Measurements from ENCODE around the gene FAM131A.

Gene FAM131A

DNA sequence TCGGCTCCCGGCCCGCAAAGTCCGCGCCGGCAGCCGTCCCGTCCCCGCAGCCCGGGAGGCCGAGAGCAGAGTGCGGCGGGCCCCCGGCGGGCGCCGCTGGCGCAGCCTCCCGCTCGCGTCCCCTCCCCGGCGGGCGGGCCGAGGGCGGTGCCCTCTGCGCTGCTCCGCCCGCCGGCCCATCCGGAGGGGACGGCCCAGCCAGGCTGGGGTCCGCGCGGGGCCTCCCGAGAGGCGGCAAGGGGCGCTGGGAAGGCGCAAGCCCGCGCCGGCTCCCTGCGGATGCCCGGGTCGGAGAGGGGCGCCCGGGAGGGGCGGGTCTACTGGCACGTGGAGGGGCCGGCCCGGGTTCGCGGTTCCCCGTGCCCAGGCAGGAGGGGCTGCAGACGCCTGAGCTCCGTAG is 24.1 kb downstream of the FAM131A start, which contains the start of the genes CLCN2 and POLR2H:
Gene CLCN2 (minus strand): TSS at position 74 of the 400 bp plus-strand sequence. CDS start 126 bp downstream, outside the sequence.
Gene POLR2H (plus strand): TSS at position 179 of the 400 bp plus-strand sequence. CDS start 1,783 bp downstream, outside the sequence.
- Histone ChIP-seq H3K36me3 (ENCODE audit: control insufficient read depth in 5 of 5, insufficient read depth in 5 of 5, low read length in 5 of 5) (peaks cover 4 to 21% (median 14%) of the 10 kb centered on the region in 5 donors), H3K9ac (ENCODE audit: low read length in 5 of 5) (peak within 1 kb of the TSS; percentile 68 to 97 (median 94)), H3K4me3 (ENCODE audit: low read depth in 1 of 5, low read length in 5 of 5) (peak within 1 kb of the TSS; percentile 71 to 89 (median 83)), H3K27ac (ENCODE audit: low read depth, low read length) (peak within 1 kb of the TSS; percentile 99), H3K27me3 (ENCODE audit: control insufficient read depth in 5 of 5, insufficient read depth in 4 of 5, low read length in 5 of 5) (no peaks in the 10 kb centered on the region), H3K9me3 (ENCODE audit: control insufficient read depth in 5 of 5, low read length in 5 of 5) (no peaks in the 10 kb centered on the region), H3K4me1 (ENCODE audit: control insufficient read depth in 5 of 5, insufficient read depth in 5 of 5, low read length in 5 of 5) (peaks cover 4 to 41% (median 33%) of the 10 kb centered on the region in 5 donors)

DNA sequence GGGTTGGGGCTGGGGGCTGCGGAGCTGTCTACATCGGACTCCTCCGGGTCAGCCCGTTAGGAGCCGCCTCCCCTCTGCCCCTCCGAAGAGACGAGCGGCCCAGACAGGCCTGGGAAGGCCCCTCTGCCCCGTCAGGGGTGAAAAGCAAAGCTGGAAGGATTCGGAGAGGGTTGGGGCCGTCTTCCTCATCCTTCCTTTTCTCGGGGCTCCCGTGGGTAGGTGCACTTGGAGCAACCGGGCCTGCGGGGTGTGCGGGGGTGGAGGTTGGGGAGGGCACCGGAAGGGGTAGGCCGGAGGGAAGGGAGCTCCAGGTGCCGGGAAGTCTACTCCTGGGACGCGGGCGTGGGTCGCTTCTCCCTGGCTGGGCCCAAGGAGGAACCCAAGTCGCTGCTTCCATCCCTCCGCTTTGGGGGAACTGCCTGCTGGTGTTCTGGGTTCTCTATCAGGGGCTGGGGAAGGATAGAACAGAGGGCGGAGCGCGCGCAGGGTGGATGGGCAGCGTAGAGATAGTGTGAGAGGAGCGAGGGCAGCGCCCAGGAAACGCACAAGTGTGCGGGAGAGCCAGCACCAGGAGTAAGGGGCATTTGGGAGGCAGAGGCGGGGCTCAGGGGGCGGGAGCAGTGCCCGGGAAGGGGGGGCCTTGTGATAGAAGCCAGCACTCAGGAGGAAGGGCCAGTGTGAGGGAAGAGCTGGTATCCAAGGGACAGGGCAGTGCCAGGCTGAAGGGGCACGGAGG is 24.7 kb downstream of the FAM131A start:
- no peaks in the 10 kb centered on the region for H3K9me3 ChIP-seq (ENCODE audit: control insufficient read depth in 5 of 5, low read length in 5 of 5)
- H3K9ac ChIP-seq (ENCODE audit: low read length in 5 of 5), result peak overlapping the region; percentile 68 to 97 (median 94)
- peak overlapping the region; percentile 71 to 89 (median 83) for H3K4me3 ChIP-seq (ENCODE audit: low read depth in 1 of 5, low read length in 5 of 5)
- H3K4me1 ChIP-seq (ENCODE audit: control insufficient read depth in 5 of 5, insufficient read depth in 5 of 5, low read length in 5 of 5), result peaks cover 4 to 41% (median 33%) of the 10 kb centered on the region in 5 donors
- H3K27ac ChIP-seq (ENCODE audit: low read depth, low read length), result peak overlapping the region; percentile 99
- H3K27me3 ChIP-seq (ENCODE audit: control insufficient read depth in 5 of 5, insufficient read depth in 4 of 5, low read length in 5 of 5), result no peaks in the 10 kb centered on the region
- H3K36me3 ChIP-seq (ENCODE audit: control insufficient read depth in 5 of 5, insufficient read depth in 5 of 5, low read length in 5 of 5), result peaks cover 7 to 23% (median 19%) of the 10 kb centered on the region in 5 donors

DNA sequence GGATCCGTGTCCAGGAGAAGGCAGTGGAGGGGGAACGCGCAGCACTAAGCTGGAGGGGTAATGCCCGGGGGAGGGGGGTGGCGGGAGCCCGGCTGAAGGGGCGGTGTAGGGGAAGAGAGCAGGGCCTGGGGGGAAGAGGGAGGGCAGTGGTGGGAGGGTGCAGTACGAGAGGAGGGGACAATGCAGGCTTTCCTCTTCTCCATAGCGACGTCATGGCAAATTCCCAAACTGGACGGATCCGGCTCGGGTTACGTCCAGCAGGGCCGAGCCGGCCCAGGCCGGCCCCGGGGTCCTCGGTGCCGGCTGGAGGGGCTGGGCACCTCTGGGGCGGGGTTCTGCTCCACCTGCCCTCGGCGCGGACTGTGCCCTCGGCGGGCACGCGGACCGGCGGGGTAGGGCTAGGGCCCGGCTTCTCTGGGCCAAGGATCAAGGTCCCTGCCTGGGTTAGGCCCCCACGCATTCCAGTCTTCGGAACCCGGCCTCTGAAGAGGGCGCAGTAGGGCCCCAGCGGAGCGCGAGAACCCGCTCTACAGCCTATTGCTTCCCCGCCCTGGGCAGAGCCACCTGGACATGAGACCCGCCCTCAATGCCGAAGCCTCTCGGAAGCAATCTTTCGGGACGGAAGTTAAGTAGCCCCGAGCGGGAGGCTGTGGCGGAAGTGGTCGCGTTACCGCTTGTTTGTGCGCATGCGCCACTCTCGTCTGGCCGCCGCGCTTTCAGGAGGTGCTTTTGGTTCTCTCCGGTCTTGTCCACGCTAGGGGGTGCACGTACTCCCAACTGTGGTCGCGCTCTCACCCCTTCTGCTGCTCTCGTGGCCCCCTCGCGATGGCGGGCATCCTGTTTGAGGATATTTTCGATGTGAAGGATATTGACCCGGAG is 25.5 kb downstream of the FAM131A start:
- Histone ChIP-seq H3K9me3 (ENCODE audit: control insufficient read depth in 5 of 5, low read length in 5 of 5) (no peaks in the 10 kb centered on the region), H3K36me3 (ENCODE audit: control insufficient read depth in 5 of 5, insufficient read depth in 5 of 5, low read length in 5 of 5) (peaks cover 7 to 23% (median 17%) of the 10 kb centered on the region in 5 donors), H3K4me3 (ENCODE audit: low read depth in 1 of 5, low read length in 5 of 5) (peak overlapping the region; percentile 71 to 89 (median 83)), H3K27me3 (ENCODE audit: control insufficient read depth in 5 of 5, insufficient read depth in 4 of 5, low read length in 5 of 5) (no peaks in the 10 kb centered on the region), H3K4me1 (ENCODE audit: control insufficient read depth in 5 of 5, insufficient read depth in 5 of 5, low read length in 5 of 5) (peaks cover 4 to 41% (median 33%) of the 10 kb centered on the region in 5 donors), H3K27ac (ENCODE audit: low read depth, low read length) (peak overlapping the region; percentile 99), H3K9ac (ENCODE audit: low read length in 5 of 5) (peak overlapping the region; percentile 68 to 97 (median 94))

DNA sequence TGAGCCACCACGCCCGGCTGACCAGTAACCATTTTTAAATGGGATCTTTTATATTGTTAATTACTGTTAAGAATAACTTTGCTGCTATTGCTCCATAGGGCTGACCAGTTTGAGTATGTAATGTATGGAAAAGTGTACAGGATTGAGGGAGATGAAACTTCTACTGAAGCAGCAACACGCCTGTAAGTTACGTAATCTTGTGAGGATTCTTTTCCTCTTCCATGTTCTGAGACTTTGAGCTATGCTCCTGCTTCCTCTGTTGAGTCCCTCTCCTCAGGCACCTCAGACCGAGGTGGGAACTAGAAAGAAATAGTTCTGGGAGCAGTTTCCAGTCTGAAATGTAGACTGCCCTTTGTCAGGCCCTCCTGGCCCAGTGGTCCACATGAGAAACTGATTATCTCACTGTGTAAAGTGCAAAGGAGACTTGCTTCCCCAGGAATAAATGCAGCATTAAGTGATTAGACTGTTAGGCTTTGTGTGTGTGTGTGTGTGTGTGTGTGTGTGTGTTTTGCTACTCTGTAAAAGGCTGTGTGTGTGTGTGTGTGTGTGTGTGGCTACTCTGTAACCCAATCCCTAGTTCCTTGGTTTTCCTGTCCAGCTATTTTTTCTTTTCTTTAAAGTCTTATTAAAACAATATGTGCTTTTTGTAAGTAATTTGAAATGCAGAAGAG is 29.4 kb downstream of the FAM131A start:
- Histone ChIP-seq H3K4me1 (ENCODE audit: control insufficient read depth in 5 of 5, insufficient read depth in 5 of 5, low read length in 5 of 5) (peaks cover 0 to 39% (median 33%) of the 10 kb centered on the region in 5 donors), H3K9ac (ENCODE audit: low read length in 5 of 5) (no peak overlapping the region), H3K27me3 (ENCODE audit: control insufficient read depth in 5 of 5, insufficient read depth in 4 of 5, low read length in 5 of 5) (no peaks in the 10 kb centered on the region), H3K4me3 (ENCODE audit: low read depth in 1 of 5, low read length in 5 of 5) (no peak overlapping the region), H3K36me3 (ENCODE audit: control insufficient read depth in 5 of 5, insufficient read depth in 5 of 5, low read length in 5 of 5) (peaks cover 7 to 30% (median 26%) of the 10 kb centered on the region in 5 donors), H3K9me3 (ENCODE audit: control insufficient read depth in 5 of 5, low read length in 5 of 5) (no peaks in the 10 kb centered on the region), H3K27ac (ENCODE audit: low read depth, low read length) (no peak overlapping the region)

DNA sequence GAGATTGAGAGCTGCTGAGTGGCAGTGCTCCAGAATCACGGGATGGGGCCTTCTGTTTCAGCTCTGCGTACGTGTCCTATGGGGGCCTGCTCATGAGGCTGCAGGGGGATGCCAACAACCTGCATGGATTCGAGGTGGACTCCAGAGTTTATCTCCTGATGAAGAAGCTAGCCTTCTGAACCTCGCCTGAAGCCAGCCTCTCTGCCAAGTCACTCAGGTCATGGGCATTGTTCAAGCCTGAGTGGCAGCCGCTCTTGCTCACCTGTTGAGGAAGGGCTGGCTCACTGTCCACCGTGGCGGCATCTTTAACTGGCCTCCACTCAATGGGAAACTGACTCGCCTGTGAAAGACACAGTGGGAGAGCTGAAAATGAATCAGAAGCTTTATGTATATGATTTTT is 30.7 kb downstream of the FAM131A start:
- Histone ChIP-seq H3K36me3 (ENCODE audit: control insufficient read depth in 5 of 5, insufficient read depth in 5 of 5, low read length in 5 of 5) (peaks cover 7 to 30% (median 26%) of the 10 kb centered on the region in 5 donors), H3K4me1 (ENCODE audit: control insufficient read depth in 5 of 5, insufficient read depth in 5 of 5, low read length in 5 of 5) (peaks cover 0 to 34% (median 25%) of the 10 kb centered on the region in 5 donors), H3K27me3 (ENCODE audit: control insufficient read depth in 5 of 5, insufficient read depth in 4 of 5, low read length in 5 of 5) (no peaks in the 10 kb centered on the region), H3K4me3 (ENCODE audit: low read depth in 1 of 5, low read length in 5 of 5) (no peak overlapping the region), H3K9ac (ENCODE audit: low read length in 5 of 5) (no peak overlapping the region), H3K9me3 (ENCODE audit: control insufficient read depth in 5 of 5, low read length in 5 of 5) (no peaks in the 10 kb centered on the region), H3K27ac (ENCODE audit: low read depth, low read length) (peak overlapping the region; percentile 74)

DNA sequence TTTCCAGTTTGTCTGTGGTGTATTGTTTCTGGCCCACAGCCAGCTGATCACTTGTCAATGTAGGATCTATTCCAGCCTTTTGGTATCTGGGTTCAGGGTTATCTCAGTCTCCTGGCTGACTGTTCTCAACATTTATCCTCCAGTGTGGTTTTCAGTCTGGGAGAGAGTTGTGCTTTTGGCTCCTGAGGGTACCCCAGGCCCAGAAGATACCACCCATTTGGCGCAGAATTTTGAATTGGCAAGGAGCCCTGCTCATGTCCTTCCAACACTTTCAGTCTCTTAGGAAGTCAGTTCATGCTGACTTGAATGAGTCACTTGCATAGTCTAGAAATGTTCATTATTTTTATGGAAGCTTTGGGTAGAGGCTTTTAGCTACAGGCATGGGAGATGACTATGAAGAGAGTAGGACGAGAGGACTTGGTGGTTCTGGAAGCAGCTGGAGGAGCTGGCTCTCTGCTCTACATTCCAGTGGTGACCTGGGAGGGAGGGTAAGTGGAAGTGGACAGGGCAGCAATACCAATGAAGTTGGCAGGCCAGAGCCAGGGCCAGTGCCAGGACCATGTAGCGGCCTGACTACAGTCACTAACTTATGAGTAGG is 31.3 kb downstream of the FAM131A start:
- Histone ChIP-seq H3K27ac (ENCODE audit: low read depth, low read length) (peak overlapping the region; percentile 74), H3K4me3 (ENCODE audit: low read depth in 1 of 5, low read length in 5 of 5) (no peak overlapping the region), H3K9ac (ENCODE audit: low read length in 5 of 5) (peak overlapping the region in 2 of 5 donors; percentile 30 to 31), H3K9me3 (ENCODE audit: control insufficient read depth in 5 of 5, low read length in 5 of 5) (no peaks in the 10 kb centered on the region), H3K36me3 (ENCODE audit: control insufficient read depth in 5 of 5, insufficient read depth in 5 of 5, low read length in 5 of 5) (peaks cover 7 to 30% (median 26%) of the 10 kb centered on the region in 5 donors), H3K27me3 (ENCODE audit: control insufficient read depth in 5 of 5, insufficient read depth in 4 of 5, low read length in 5 of 5) (no peaks in the 10 kb centered on the region), H3K4me1 (ENCODE audit: control insufficient read depth in 5 of 5, insufficient read depth in 5 of 5, low read length in 5 of 5) (peaks cover 3 to 30% (median 23%) of the 10 kb centered on the region in 5 donors)

DNA sequence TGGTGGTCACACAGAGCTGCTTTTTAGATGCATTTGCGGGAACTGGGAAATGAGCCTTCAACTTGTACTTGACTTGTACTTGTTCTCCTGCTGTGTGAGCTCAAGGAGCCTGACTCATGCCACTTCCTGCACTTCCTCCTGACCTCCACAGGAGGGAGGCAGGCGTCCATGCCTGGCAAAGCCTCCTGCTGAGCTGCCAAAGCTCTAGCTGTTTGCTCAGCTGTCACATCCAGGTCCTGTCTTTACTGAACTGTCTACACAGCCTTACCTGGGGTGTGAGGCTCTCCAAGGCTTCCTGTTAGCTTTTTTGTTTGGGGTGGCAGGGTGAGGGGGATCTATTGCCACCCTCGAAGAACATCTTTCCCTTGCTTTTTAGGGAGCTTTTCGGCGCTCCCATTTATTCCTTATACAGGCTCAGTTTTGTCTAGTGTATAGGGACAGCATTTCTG is 34.2 kb downstream of the FAM131A start:
- Histone ChIP-seq H3K27me3 (ENCODE audit: control insufficient read depth in 5 of 5, insufficient read depth in 4 of 5, low read length in 5 of 5) (no peaks in the 10 kb centered on the region), H3K9ac (ENCODE audit: low read length in 5 of 5) (no peak overlapping the region), H3K27ac (ENCODE audit: low read depth, low read length) (no peak overlapping the region), H3K4me3 (ENCODE audit: low read depth in 1 of 5, low read length in 5 of 5) (no peak overlapping the region), H3K36me3 (ENCODE audit: control insufficient read depth in 5 of 5, insufficient read depth in 5 of 5, low read length in 5 of 5) (peaks cover 2 to 19% (median 15%) of the 10 kb centered on the region in 5 donors), H3K9me3 (ENCODE audit: control insufficient read depth in 5 of 5, low read length in 5 of 5) (no peaks in the 10 kb centered on the region), H3K4me1 (ENCODE audit: control insufficient read depth in 5 of 5, insufficient read depth in 5 of 5, low read length in 5 of 5) (peaks cover 3 to 21% (median 16%) of the 10 kb centered on the region in 5 donors)

DNA sequence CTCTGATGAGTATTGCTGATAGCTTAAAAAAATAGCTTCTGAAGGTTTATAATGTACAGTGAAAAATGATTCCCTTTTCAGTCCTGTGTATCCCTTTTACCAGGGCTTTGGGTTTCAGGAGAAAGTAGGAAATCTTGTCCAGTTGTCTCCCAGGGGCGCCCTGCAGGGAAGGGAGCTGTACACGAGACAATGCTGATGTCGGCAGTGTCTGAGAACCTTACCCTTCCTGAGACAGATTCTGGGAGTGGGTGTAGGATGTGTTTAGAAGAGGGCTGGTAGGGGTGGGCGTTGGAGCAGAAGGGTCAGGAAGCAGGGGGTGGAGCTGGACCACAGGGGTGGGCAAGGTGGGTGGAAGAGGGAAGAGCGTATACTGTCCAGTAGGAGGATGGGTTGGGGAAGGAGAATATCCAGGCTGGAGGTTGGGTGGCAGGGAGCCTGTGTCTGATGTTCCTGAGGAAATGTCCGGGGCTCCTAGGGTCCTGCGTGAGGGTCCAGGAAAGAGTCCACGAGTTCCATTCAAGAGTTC is 35.0 kb downstream of the FAM131A start:
- Histone ChIP-seq H3K4me1 (ENCODE audit: control insufficient read depth in 5 of 5, insufficient read depth in 5 of 5, low read length in 5 of 5) (peaks cover 3 to 23% (median 18%) of the 10 kb centered on the region in 5 donors), H3K27ac (ENCODE audit: low read depth, low read length) (no peak overlapping the region), H3K9me3 (ENCODE audit: control insufficient read depth in 5 of 5, low read length in 5 of 5) (no peaks in the 10 kb centered on the region), H3K4me3 (ENCODE audit: low read depth in 1 of 5, low read length in 5 of 5) (no peak overlapping the region), H3K9ac (ENCODE audit: low read length in 5 of 5) (no peak overlapping the region), H3K27me3 (ENCODE audit: control insufficient read depth in 5 of 5, insufficient read depth in 4 of 5, low read length in 5 of 5) (peaks cover 0 to under 1% (median 0%) of the 10 kb centered on the region in 5 donors), H3K36me3 (ENCODE audit: control insufficient read depth in 5 of 5, insufficient read depth in 5 of 5, low read length in 5 of 5) (peaks cover 0 to 15% (median 11%) of the 10 kb centered on the region in 5 donors)

DNA sequence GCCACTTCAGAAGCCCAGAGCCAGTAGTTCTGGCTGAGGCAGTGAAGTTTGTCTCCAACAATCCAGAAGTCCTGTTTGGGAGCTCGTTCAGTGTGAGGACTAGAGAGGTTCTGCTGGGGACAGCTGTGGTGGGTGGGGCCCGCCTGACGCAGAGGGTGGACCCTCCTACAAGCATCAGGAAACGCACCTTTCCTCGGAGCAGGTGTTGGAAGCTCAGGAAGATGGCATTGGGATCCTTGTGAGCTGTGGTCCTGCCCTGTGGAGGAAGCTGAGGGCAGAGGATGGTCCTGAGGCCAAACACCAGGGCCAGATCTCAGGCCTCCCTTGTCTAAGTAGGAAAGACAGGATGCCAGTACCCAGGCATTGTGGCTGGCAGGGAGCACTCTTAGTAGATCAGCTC is 35.5 kb downstream of the FAM131A start:
- Histone ChIP-seq H3K4me3 (ENCODE audit: low read depth in 1 of 5, low read length in 5 of 5) (no peak overlapping the region), H3K4me1 (ENCODE audit: control insufficient read depth in 5 of 5, insufficient read depth in 5 of 5, low read length in 5 of 5) (peaks cover 3 to 28% (median 24%) of the 10 kb centered on the region in 5 donors), H3K9me3 (ENCODE audit: control insufficient read depth in 5 of 5, low read length in 5 of 5) (no peaks in the 10 kb centered on the region), H3K27ac (ENCODE audit: low read depth, low read length) (no peak overlapping the region), H3K36me3 (ENCODE audit: control insufficient read depth in 5 of 5, insufficient read depth in 5 of 5, low read length in 5 of 5) (peaks cover 0 to 11% (median 8%) of the 10 kb centered on the region in 5 donors), H3K9ac (ENCODE audit: low read length in 5 of 5) (no peak overlapping the region), H3K27me3 (ENCODE audit: control insufficient read depth in 5 of 5, insufficient read depth in 4 of 5, low read length in 5 of 5) (peaks cover 0 to 2% (median 0%) of the 10 kb centered on the region in 5 donors)
